WTC11 (cell line): ENCODE data around the gene KYNU. TPM values are rescaled to one million over a fixed set of nuclear protein-coding genes. Genes with fewer than 3 reads are reported as not detected.

Source experiments
- ATAC-seq: fragments of 200-7000 bp; cut with Tn5 transposase; 2 replicates; pipeline ENCODE4 v1.10.0; 2021; ENCODE audit warnings: mild to moderate bottlenecking, moderate library complexity
- CTCF ChIA-PET: fragments of 300-600 bp; sonication (Branson Sonifier 250); formaldehyde crosslinking; loops from one replicate; lab custom pipeline; 2021; ENCODE audit warnings: antibody characterized with exemption; lab: Charles Lee
- POLR2A ChIA-PET: fragments of 350-600 bp; sonication (Branson Sonifier 250); formaldehyde crosslinking; loops from one replicate; lab custom pipeline; 2021; ENCODE audit warnings: antibody characterized with exemption; lab: Charles Lee
- DNase-seq: peaks from one replicate; pipeline ENCODE4 v3.0.0; 2021; ENCODE audit warnings: low spot score
- H3K27ac Mint-ChIP-seq: 2 replicates; pipeline ENCODE4 v1.8.0; 2021; ENCODE audit warnings: mixed read lengths
- H3K27me3 Mint-ChIP-seq: 2 replicates; pipeline ENCODE4 v1.8.0; 2021; ENCODE audit warnings: low read depth, mild to moderate bottlenecking, moderate library complexity, mixed read lengths
- H3K36me3 Mint-ChIP-seq: 2 replicates; pipeline ENCODE4 v1.8.0; 2021; ENCODE audit warnings: mixed read lengths
- H3K4me1 Mint-ChIP-seq: 2 replicates; pipeline ENCODE4 v1.8.0; 2022; ENCODE audit warnings: mixed read lengths
- H3K4me3 Mint-ChIP-seq: 2 replicates; pipeline ENCODE4 v1.8.0; 2021; ENCODE audit warnings: mild to moderate bottlenecking, moderate library complexity, mixed read lengths
- H3K9me3 Mint-ChIP-seq: 2 replicates; pipeline ENCODE4 v1.8.0; 2021; ENCODE audit warnings: mixed read lengths
- CBFB ChIP-seq: sonication (generic); formaldehyde crosslinking; IDR thresholded peaks from 2 replicates; pipeline ENCODE4 v1.8.1; 2022; ENCODE audit warnings: mild to moderate bottlenecking, low read depth, missing genetic modification reagents
- CREB1 ChIP-seq: sonication (generic); formaldehyde crosslinking; IDR thresholded peaks from 2 replicates; pipeline ENCODE4 v1.8.0; 2023; ENCODE audit warnings: mild to moderate bottlenecking, missing genetic modification reagents
- ETV6 ChIP-seq: sonication (generic); formaldehyde crosslinking; IDR thresholded peaks from 2 replicates; pipeline ENCODE4 v1.8.1; 2022; ENCODE audit warnings: mild to moderate bottlenecking, missing genetic modification reagents
- FOXJ3 ChIP-seq: sonication (generic); formaldehyde crosslinking; IDR thresholded peaks from 2 replicates; pipeline ENCODE4 v1.9.0; 2021; ENCODE audit warnings: missing genetic modification reagents, mild to moderate bottlenecking, borderline replicate concordance
- GRHL2 ChIP-seq: fragments of 250-450 bp; sonication (Bioruptor Pico); IDR thresholded peaks from 2 replicates; pipeline ENCODE4 v1.8.0; 2022; ENCODE audit warnings: mild to moderate bottlenecking, moderate library complexity; ENCODE audit not compliant: insufficient replicate concordance, severe bottlenecking
- GTF2I ChIP-seq: fragments of 250-450 bp; sonication (Bioruptor Pico); conservative IDR thresholded peaks from 2 replicates; pipeline ENCODE4 v1.4.0; 2021; ENCODE audit warnings: mild to moderate bottlenecking
- HMGA2 ChIP-seq: fragments of 250-450 bp; sonication (Bioruptor Pico); IDR thresholded peaks from 2 replicates; pipeline ENCODE4 v1.4.0; 2021; ENCODE audit warnings: mild to moderate bottlenecking, moderate library complexity
- JUN ChIP-seq: sonication (generic); formaldehyde crosslinking; IDR thresholded peaks from 2 replicates; pipeline ENCODE4 v1.8.0; 2023; ENCODE audit warnings: mild to moderate bottlenecking, missing genetic modification reagents
- MYBL2 ChIP-seq: sonication (generic); formaldehyde crosslinking; IDR thresholded peaks from 2 replicates; pipeline ENCODE4 v1.8.1; 2023; ENCODE audit warnings: mild to moderate bottlenecking, moderate library complexity, missing genetic modification reagents
- SMAD4 ChIP-seq: sonication (generic); formaldehyde crosslinking; IDR thresholded peaks from 2 replicates; pipeline ENCODE4 v1.8.0; 2022; ENCODE audit warnings: mild to moderate bottlenecking, missing genetic modification reagents
- TEAD1 ChIP-seq: sonication (generic); formaldehyde crosslinking; IDR thresholded peaks from 2 replicates; pipeline ENCODE4 v1.8.0; 2022; ENCODE audit warnings: mild to moderate bottlenecking, missing genetic modification reagents
- ZNF121 ChIP-seq: sonication (generic); formaldehyde crosslinking; IDR thresholded peaks from 2 replicates; pipeline ENCODE4 v1.8.0; 2023; ENCODE audit warnings: missing genetic modification reagents
- ZNF138 ChIP-seq: sonication (generic); formaldehyde crosslinking; conservative IDR thresholded peaks from 2 replicates; pipeline ENCODE4 v1.8.1; 2022; ENCODE audit warnings: mild to moderate bottlenecking, moderate library complexity, missing genetic modification reagents
- total RNA-seq: library from RNA; stranded (reverse); gene quantifications from 3 replicates; pipeline ENCODE4 v1.2.3, GENCODE V29; 2021
- TF ChIP-seq, protein P1 (sequence below): sonication (generic); formaldehyde crosslinking; IDR thresholded peaks from 2 replicates; pipeline ENCODE4 v1.8.0; 2023; ENCODE audit warnings: missing genetic modification reagents
- TF ChIP-seq, protein P2 (sequence below): sonication (generic); formaldehyde crosslinking; IDR thresholded peaks from 2 replicates; pipeline ENCODE4 v1.8.1; 2023; ENCODE audit warnings: mild to moderate bottlenecking, moderate library complexity, missing genetic modification reagents
- TF ChIP-seq, protein P3 (sequence below): sonication (generic); formaldehyde crosslinking; IDR thresholded peaks from 2 replicates; pipeline ENCODE4 v1.8.1; 2023; ENCODE audit warnings: mild to moderate bottlenecking, missing genetic modification reagents, moderate library complexity
- TF ChIP-seq, protein P4 (sequence below): sonication (generic); formaldehyde crosslinking; conservative IDR thresholded peaks from 2 replicates; pipeline ENCODE4 v1.8.1; 2022; ENCODE audit warnings: mild to moderate bottlenecking, missing genetic modification reagents
- TF ChIP-seq, protein P5 (sequence below): sonication (generic); formaldehyde crosslinking; IDR thresholded peaks from 2 replicates; pipeline ENCODE4 v1.8.1; 2022; ENCODE audit warnings: missing genetic modification reagents, borderline replicate concordance
- TF ChIP-seq, protein P6 (sequence below): fragments of 250-450 bp; sonication (Bioruptor Pico); IDR thresholded peaks from 2 replicates; pipeline ENCODE4 v1.9.0; 2021; ENCODE audit warnings: moderate library complexity, mild to moderate bottlenecking, inconsistent platforms, borderline replicate concordance
- TF ChIP-seq, protein P7 (sequence below): fragments of 250-450 bp; sonication (Bioruptor Pico); conservative IDR thresholded peaks from 2 replicates; pipeline ENCODE4 v1.9.0; 2021; ENCODE audit warnings: mild to moderate bottlenecking
- TF ChIP-seq, protein P8 (sequence below): sonication (generic); formaldehyde crosslinking; IDR thresholded peaks from 2 replicates; pipeline ENCODE4 v1.8.0; 2023; ENCODE audit warnings: missing genetic modification reagents, mild to moderate bottlenecking, borderline replicate concordance

KYNU gene
- total RNA-seq, 1 experiment from 2014 or later, result 0.85 TPM

DNA sequence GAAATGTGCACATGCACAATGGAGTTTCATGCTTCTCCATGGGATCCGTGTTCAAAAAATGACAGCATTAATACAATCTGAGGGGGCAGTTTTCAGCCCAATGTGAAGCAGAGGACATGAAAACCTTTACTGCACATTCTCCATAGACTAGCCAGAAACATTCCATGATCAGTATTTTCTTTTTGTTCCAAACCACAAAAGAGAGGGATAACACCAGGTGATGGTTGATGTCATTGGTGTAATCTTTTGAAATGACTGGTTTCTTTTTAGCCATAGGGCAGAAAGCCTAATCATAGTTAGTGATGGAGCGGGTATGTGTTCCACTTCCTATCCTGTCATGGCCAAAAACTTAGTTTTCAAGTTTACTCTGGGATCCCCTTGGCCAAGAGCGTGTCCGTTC lies 1.8 kb upstream of the KYNU start (continued):
- no peak for TF ChIP-seq HMGA2 (CRISPR knock-in tag)
- TF ChIP-seq, protein P1, sequence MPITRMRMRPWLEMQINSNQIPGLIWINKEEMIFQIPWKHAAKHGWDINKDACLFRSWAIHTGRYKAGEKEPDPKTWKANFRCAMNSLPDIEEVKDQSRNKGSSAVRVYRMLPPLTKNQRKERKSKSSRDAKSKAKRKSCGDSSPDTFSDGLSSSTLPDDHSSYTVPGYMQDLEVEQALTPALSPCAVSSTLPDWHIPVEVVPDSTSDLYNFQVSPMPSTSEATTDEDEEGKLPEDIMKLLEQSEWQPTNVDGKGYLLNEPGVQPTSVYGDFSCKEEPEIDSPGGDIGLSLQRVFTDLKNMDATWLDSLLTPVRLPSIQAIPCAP, result no peak
- TF ChIP-seq, protein P2, sequence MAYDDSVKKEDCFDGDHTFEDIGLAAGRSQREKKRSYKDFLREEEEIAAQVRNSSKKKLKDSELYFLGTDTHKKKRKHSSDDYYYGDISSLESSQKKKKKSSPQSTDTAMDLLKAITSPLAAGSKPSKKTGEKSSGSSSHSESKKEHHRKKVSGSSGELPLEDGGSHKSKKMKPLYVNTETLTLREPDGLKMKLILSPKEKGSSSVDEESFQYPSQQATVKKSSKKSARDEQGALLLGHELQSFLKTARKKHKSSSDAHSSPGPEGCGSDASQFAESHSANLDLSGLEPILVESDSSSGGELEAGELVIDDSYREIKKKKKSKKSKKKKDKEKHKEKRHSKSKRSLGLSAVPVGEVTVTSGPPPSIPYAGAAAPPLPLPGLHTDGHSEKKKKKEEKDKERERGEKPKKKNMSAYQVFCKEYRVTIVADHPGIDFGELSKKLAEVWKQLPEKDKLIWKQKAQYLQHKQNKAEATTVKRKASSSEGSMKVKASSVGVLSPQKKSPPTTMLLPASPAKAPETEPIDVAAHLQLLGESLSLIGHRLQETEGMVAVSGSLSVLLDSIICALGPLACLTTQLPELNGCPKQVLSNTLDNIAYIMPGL, result no peak
- TF ChIP-seq CBFB, result no peak
- TF ChIP-seq, protein P3, sequence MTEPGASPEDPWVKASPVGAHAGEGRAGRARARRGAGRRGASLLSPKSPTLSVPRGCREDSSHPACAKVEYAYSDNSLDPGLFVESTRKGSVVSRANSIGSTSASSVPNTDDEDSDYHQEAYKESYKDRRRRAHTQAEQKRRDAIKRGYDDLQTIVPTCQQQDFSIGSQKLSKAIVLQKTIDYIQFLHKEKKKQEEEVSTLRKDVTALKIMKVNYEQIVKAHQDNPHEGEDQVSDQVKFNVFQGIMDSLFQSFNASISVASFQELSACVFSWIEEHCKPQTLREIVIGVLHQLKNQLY (CRISPR knock-in tag), result no peak
- no peak for TF ChIP-seq MYBL2 (CRISPR knock-in tag)
- no peak for TF ChIP-seq GTF2I (CRISPR knock-in tag)
- no peak for TF ChIP-seq TEAD1 (CRISPR knock-in tag)
- TF ChIP-seq ZNF138 (CRISPR knock-in tag), result no peak

DNA sequence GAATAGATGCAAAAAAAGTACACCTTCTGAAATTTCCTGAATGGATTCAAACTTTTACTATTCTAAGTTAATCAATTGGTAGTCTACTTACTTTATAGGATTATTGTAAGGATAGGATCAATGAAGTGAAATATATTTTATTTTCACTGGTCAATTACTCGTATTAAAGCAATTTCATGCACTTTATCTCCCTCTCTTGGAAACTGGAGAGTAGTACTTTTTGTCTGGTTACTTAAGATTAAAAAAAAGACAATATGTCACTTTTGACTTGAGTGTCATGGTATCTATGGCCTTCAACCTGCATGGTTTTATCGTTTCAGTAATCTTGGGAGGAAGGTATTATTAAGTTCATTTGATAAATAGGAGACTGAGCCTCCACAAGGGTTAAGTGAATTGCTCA lies 1.0 kb upstream of the KYNU start:
- TF ChIP-seq GRHL2 (CRISPR knock-in tag), result no peak
- no peak for TF ChIP-seq ZNF121 (CRISPR knock-in tag)
- TF ChIP-seq, protein P4, sequence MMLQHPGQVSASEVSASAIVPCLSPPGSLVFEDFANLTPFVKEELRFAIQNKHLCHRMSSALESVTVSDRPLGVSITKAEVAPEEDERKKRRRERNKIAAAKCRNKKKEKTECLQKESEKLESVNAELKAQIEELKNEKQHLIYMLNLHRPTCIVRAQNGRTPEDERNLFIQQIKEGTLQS, result no peak
- no peak for TF ChIP-seq ETV6 (CRISPR knock-in tag)
- TF ChIP-seq, all 79 proteins: peak for 0
- DNase-seq (no peak), ATAC-seq (no peak)
- Mint-ChIP-seq H3K9me3 (no peaks in the 10 kb centered on the region), H3K27ac (no peak overlapping the region), H3K4me1 (peaks cover 13% of the 10 kb centered on the region), H3K36me3 (no peaks in the 10 kb centered on the region), H3K27me3 (no peaks in the 10 kb centered on the region), H3K4me3 (no peak overlapping the region)
- POLR2A ChIA-PET, result no interaction called here
- CTCF ChIA-PET, result no interaction called here

DNA sequence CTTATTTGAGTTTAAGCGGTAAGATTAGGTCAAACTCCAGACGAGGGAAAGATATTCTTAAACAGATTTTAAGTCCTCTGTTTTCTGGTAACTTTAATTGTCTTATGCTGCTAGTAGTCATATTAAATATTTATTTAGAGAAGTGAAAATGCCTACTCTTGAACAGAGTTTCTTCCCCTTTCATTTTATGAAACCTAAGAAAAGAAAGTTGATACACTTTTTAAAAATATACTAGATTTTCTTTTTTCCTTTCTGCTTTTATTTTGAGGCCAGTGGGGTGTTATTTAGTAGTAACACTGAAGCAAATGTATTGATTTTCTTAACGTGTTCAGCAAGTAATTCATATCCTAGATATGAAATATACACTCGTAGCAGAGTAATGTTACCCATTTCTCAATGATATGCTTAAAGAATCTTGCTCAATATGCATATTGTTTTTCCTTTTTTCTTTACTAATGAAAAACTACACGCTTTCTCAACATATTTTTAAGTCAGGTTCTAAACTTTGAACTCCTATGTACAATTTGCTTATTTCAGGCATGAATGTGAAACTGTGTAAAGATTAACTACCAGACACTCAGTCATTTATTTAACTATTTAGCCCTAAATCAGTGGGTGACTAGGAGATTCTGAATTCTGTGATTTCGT lies 691 bp downstream of the KYNU start:
- H3K27me3 Mint-ChIP-seq, result no peaks in the 10 kb centered on the region
- DNase-seq (no peak), ATAC-seq (no peak)
- CTCF ChIA-PET, result no interaction called here
- POLR2A ChIA-PET, result no interaction called here
- H3K27ac Mint-ChIP-seq, result no peak overlapping the region
- peaks cover 13% of the 10 kb centered on the region for H3K4me1 Mint-ChIP-seq
- no peaks in the 10 kb centered on the region for H3K36me3 Mint-ChIP-seq
- no peaks in the 10 kb centered on the region; the same call in 1 of the 2 replicates for H3K9me3 Mint-ChIP-seq
- H3K4me3 Mint-ChIP-seq, result no peak overlapping the region
- TF ChIP-seq ZNF138 (CRISPR knock-in tag), result no peak
- TF ChIP-seq, protein P5, sequence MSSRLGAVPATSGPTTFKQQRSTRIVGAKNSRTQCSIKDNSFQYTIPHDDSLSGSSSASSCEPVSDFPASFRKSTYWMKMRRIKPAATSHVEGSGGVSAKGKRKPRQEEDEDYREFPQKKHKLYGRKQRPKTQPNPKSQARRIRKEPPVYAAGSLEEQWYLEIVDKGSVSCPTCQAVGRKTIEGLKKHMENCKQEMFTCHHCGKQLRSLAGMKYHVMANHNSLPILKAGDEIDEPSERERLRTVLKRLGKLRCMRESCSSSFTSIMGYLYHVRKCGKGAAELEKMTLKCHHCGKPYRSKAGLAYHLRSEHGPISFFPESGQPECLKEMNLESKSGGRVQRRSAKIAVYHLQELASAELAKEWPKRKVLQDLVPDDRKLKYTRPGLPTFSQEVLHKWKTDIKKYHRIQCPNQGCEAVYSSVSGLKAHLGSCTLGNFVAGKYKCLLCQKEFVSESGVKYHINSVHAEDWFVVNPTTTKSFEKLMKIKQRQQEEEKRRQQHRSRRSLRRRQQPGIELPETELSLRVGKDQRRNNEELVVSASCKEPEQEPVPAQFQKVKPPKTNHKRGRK (CRISPR knock-in tag), result no peak
- TF ChIP-seq, protein P6, sequence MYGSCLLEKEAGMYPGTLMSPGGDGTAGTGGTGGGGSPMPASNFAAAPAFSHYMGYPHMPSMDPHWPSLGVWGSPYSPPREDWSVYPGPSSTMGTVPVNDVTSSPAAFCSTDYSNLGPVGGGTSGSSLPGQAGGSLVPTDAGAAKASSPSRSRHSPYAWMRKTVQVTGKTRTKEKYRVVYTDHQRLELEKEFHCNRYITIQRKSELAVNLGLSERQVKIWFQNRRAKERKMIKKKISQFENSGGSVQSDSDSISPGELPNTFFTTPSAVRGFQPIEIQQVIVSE, result no peak
- TF ChIP-seq SMAD4 (CRISPR knock-in tag), result no peak
- TF ChIP-seq, protein P7, sequence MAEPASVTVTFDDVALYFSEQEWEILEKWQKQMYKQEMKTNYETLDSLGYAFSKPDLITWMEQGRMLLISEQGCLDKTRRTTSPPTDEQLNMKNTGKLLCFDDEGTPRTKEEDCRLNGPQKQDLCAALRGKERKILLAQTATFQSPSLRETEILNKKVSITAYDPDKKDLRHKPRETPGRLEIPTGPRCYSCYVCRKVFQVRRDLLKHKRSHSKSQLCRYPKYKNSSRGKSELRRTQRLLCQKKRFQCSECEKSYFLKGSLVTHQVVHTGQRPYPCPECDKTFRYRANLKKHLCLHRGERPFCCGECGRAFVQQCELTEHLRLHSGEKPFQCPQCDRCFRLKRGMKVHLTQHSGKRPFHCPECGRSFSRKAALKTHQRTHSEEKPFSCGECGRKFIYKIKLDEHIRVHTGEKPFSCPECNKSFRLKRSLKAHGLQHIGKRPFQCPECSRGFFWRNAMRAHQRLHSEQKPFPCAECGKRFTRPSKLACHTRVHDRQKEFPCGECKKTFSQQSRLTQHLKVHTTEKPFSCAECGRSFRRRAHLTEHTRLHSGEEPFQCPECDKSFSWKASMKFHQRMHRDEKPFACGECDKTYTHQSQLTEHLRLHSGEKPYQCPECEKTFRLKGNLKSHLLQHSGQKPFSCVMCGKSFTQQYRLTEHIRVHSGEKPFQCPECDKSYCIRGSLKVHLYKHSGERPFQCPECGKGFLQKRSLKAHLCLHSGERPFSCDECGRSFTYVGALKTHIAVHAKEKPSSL (CRISPR knock-in tag), result no peak
- no peak for TF ChIP-seq JUN (CRISPR knock-in tag)
- no peak for TF ChIP-seq CREB1 (CRISPR knock-in tag)
- TF ChIP-seq FOXJ3, result no peak
- TF ChIP-seq, protein P8, sequence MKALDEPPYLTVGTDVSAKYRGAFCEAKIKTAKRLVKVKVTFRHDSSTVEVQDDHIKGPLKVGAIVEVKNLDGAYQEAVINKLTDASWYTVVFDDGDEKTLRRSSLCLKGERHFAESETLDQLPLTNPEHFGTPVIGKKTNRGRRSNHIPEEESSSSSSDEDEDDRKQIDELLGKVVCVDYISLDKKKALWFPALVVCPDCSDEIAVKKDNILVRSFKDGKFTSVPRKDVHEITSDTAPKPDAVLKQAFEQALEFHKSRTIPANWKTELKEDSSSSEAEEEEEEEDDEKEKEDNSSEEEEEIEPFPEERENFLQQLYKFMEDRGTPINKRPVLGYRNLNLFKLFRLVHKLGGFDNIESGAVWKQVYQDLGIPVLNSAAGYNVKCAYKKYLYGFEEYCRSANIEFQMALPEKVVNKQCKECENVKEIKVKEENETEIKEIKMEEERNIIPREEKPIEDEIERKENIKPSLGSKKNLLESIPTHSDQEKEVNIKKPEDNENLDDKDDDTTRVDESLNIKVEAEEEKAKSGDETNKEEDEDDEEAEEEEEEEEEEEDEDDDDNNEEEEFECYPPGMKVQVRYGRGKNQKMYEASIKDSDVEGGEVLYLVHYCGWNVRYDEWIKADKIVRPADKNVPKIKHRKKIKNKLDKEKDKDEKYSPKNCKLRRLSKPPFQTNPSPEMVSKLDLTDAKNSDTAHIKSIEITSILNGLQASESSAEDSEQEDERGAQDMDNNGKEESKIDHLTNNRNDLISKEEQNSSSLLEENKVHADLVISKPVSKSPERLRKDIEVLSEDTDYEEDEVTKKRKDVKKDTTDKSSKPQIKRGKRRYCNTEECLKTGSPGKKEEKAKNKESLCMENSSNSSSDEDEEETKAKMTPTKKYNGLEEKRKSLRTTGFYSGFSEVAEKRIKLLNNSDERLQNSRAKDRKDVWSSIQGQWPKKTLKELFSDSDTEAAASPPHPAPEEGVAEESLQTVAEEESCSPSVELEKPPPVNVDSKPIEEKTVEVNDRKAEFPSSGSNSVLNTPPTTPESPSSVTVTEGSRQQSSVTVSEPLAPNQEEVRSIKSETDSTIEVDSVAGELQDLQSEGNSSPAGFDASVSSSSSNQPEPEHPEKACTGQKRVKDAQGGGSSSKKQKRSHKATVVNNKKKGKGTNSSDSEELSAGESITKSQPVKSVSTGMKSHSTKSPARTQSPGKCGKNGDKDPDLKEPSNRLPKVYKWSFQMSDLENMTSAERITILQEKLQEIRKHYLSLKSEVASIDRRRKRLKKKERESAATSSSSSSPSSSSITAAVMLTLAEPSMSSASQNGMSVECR (CRISPR knock-in tag), result no peak
